Gastrocnemius medialis (tissue), 4 donors: ENCODE data around the gene NOC4L. TPM values are rescaled to one million over a fixed set of nuclear protein-coding genes. Genes with fewer than 3 reads are reported as not detected.
"Not testable (repeated sequence)": the region's sequence is repeated elsewhere in the genome, so short reads cannot be mapped to it uniquely, and the experiment has no call there.

Experiments
- ATAC-seq, 2 donors: fragments of 150-250 bp; one replicate each; pipeline ENCODE4 v1.9.1; 2016
- DNase-seq, 2 donors: peaks; one replicate each; pipeline ENCODE4 v3.0.0-alpha.2; 2019
- H3K27ac ChIP-seq, 4 donors: fragments of 200-600 bp; sonication (generic); 1 replicate in 1 of 4; 2 replicates in 3 of 4; pipeline ENCODE4 v1.5.1; 2016 to 2018; ENCODE audit warnings: mild to moderate bottlenecking in 2 of 4, moderate library complexity in 1 of 4
- H3K27me3 ChIP-seq, 3 donors: fragments of 200-600 bp; sonication (generic) in 2 of 3; 1 replicate in 1 of 3; 2 replicates in 2 of 3; pipeline versions ENCODE4 v1.5.1 to v1.6.0; 2016 to 2019; ENCODE audit warnings: mild to moderate bottlenecking in 1 of 3, moderate library complexity in 1 of 3
- H3K36me3 ChIP-seq, 2 donors: fragments of 200-600 bp; sonication (generic) in 1 of 2; one replicate each; pipeline ENCODE4 v1.5.1; 2017 to 2018
- H3K4me1 ChIP-seq, 2 donors: fragments of 200-600 bp; sonication (generic) in 1 of 2; one replicate each; pipeline ENCODE4 v1.5.1; 2016 to 2017; ENCODE audit warnings: mild to moderate bottlenecking in 2 of 2
- H3K4me3 ChIP-seq, 4 donors: fragments of 200-600 bp; sonication (generic) in 3 of 4; 1 replicate in 1 of 4; 2 replicates in 3 of 4; pipeline ENCODE4 v1.5.1; 2016 to 2019; ENCODE audit warnings: mild to moderate bottlenecking in 2 of 4
- H3K9me3 ChIP-seq, 3 donors: fragments of 200-600 bp; sonication (generic) in 2 of 3; 1 replicate in 1 of 3; 2 replicates in 2 of 3; pipeline ENCODE4 v1.5.1; 2016 to 2019
- CTCF ChIP-seq, 5 experiments: fragments of 450-650 bp in 3 of 5; fragments of 200-600 bp in 2 of 5; sonication (generic) in 2 of 5; IDR thresholded peaks in 4 of 5; conservative IDR thresholded peaks in 1 of 5; 1 replicate in 4 of 5; 2 replicates in 1 of 5; pipeline ENCODE4 v1.5.1; 2016 to 2019; ENCODE audit warnings: antibody characterized with exemption in 5 of 5, mild to moderate bottlenecking in 3 of 5, moderate library complexity in 3 of 5
- POLR2A ChIP-seq, 2 donors: fragments of 450-650 bp; IDR thresholded peaks; one replicate each; pipeline ENCODE4 v1.6.1; 2017; ENCODE audit warnings: antibody characterized with exemption in 2 of 2, mild to moderate bottlenecking in 2 of 2, moderate library complexity in 2 of 2
- in situ Hi-C, 4 donors: fragments of 200-750 bp; cut with MboI; loops; one replicate each; pipeline versions ENCODE4 v1.15.0 to v1.8.0; 2017; ENCODE audit warnings: low sequenced_read_pairs in 4 of 4
- intact Hi-C: fragments of 100-400 bp; cut with DNase I; formaldehyde crosslinking; loops from one replicate; pipeline ENCODE4 v1.15.1; 2023; ENCODE audit warnings: low total_unique reads
- total RNA-seq, 4 donors: library from RNA; depleted of rRNA; stranded (reverse); fragments of >200 nt; gene quantifications; one replicate each; pipeline versions ENCODE4 v1.1.0 to v1.2.3, GENCODE V29; 2016

The NOC4L gene
- total RNA-seq, 4 donors from 2014 or later: 11.1 to 24.0 (median 21.2) TPM

DNA sequence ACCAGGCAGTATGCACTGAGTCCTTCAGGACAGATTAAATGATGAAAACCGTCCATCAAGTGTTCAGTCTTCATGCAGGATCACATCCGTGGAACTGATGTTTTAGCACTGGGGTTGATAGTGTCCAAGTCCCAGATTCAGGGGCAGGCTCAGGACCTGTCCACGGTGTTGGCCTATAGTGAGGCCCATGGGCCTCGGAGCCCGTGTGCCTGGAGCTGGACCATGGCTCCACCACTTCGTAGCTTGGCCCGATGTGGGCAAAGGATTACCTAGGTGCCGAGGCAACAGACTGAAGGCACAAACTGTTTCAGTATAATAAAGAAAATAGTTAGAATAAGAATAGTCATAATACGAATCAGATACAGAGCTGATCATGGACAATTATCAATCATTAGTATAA is 42.0 kb upstream of the NOC4L start:
- peaks cover 7 to 11% of the 10 kb centered on the region in 2 donors for H3K4me1 ChIP-seq
- no peak overlapping the region for H3K27ac ChIP-seq
- H3K36me3 ChIP-seq: no peaks in the 10 kb centered on the region
- DNase-seq: no peak
- ATAC-seq: no peak
- intact Hi-C loops (no loop called here), in situ Hi-C loops (no loop called here)
- no peaks in the 10 kb centered on the region for H3K9me3 ChIP-seq
- no peak overlapping the region for H3K4me3 ChIP-seq
- no peaks in the 10 kb centered on the region for H3K27me3 ChIP-seq
- no peak for TF ChIP-seq POLR2A (IDR thresholded peaks at IDR 0.05)
- TF ChIP-seq CTCF (IDR thresholded peaks at IDR 0.05 in 4 of 5, conservative IDR thresholded peaks at IDR 0.05 in 1 of 5): no peak

DNA sequence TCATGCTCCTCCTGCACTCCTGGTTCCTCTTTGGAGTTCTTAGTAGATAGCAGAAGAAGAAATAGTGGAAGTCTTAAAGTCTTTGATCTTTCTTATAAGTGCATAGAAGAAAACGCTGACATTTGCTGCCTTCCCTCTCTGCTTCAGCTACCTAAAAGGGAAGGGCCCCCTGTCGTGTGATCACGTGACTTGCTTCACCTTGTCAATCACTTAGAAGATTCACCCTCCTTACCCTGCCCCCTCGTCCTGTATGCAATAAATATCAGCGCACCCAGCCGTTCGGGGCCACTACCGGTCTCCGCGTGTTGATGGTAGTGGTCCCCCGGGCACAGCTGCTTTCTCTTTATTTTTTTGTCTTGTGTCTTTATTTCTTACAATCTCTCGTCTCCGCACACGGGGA is 41.2 kb upstream of the NOC4L start:
- in situ Hi-C loops, ATAC-seq: not testable (repeated sequence)
- H3K4me1 ChIP-seq: peaks cover 7 to 11% of the 10 kb centered on the region in 2 donors

DNA sequence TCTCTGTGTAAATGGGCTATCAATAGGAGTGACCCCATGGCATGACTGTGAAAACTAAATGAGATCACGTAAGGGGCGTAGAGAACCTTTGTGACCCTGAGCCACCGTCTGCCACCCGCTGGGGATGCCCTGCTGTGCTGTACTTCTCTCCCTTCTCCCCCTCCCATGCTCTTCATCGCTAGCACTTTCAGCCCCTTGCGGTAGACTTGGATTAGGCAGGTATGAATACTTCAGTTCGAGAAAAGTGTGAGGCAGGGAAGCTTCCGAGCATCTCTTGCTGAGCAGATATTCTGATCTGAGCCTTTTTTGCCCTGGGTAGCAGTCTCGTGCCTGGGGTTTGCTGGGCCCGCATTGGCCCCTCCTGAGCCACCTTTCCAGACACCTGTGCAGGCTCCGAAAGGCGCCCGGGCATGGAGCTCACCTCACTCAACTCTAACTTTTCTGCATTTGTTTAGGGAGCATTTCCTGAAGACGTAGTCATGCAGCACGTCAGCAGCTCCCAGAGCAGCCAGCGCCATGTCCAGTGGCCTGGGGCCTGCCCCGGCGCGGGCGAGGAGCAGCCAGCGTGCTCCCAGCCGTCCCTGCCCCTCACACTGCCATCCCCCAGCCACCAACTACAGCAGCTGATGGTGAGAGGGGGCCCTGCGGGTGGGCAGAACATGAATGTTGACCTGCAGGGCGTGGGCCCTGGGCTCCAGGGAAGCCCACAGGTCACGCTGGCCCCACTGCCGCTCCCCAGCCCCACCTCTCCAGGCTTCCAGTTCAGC is 40.5 kb upstream of the NOC4L start:
- H3K36me3 ChIP-seq: no peaks in the 10 kb centered on the region
- intact Hi-C loops: no loop called here
- no peaks in the 10 kb centered on the region for H3K9me3 ChIP-seq

More for the DNA sequence above, 41.2 kb upstream of the NOC4L start:
- H3K27ac ChIP-seq, intact Hi-C loops, H3K4me3 ChIP-seq, H3K36me3 ChIP-seq, H3K9me3 ChIP-seq, DNase-seq, H3K27me3 ChIP-seq: not testable (repeated sequence)

DNA sequence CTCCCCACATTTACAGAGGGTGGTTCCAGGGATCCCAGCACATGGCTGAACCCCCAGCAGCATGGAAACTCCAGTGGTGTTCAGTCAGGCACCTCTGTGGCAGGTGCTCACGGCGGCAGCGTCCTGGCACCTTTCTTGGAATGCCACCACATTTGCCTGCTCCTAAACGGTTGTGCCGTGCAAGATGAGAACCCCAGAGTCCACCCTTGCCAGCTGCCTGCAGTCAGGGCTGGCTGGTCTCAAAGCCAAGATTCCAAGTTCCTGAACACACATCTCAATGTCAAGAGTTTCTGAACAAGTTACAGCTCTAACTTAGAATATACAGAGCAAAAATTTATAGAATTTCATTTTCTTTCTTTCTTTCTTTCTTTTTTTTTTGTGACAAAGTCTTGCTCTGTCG is 38.8 kb upstream of the NOC4L start:
- intact Hi-C loops: no loop called here
- H3K27ac ChIP-seq: no peak overlapping the region
- H3K4me3 ChIP-seq: no peak overlapping the region
- peaks cover 7 to 11% of the 10 kb centered on the region in 2 donors for H3K4me1 ChIP-seq
- in situ Hi-C loops: no loop called here
- TF ChIP-seq POLR2A (IDR thresholded peaks at IDR 0.05) (no peak), CTCF (IDR thresholded peaks at IDR 0.05 in 4 of 5, conservative IDR thresholded peaks at IDR 0.05 in 1 of 5) (no peak)
- peaks cover 0 to 12% of the 10 kb centered on the region in 2 donors for H3K36me3 ChIP-seq
- ATAC-seq (peak; percentile 42 to 53), DNase-seq (peak in 1 of 2 donors; percentile 39)
- no peaks in the 10 kb centered on the region for H3K9me3 ChIP-seq
- no peaks in the 10 kb centered on the region for H3K27me3 ChIP-seq

More for the DNA sequence above, 40.5 kb upstream of the NOC4L start:
- Histone ChIP-seq H3K27me3 (no peaks in the 10 kb centered on the region), H3K4me1 (peaks cover 7 to 11% of the 10 kb centered on the region in 2 donors), H3K4me3 (no peak overlapping the region), H3K27ac (no peak overlapping the region)
- in situ Hi-C loops: no loop called here
- ATAC-seq: no peak
- TF ChIP-seq POLR2A (IDR thresholded peaks at IDR 0.05) (no peak), CTCF (IDR thresholded peaks at IDR 0.05 in 4 of 5, conservative IDR thresholded peaks at IDR 0.05 in 1 of 5) (no peak)
- DNase-seq: no peak

- Histone ChIP-seq H3K27ac (no peak overlapping the region), H3K9me3 (no peaks in the 10 kb centered on the region), H3K36me3 (peaks cover 0 to 23% of the 10 kb centered on the region in 2 donors), H3K4me1 (peaks cover 7 to 11% of the 10 kb centered on the region in 2 donors), H3K4me3 (no peak overlapping the region), H3K27me3 (no peaks in the 10 kb centered on the region)
- intact Hi-C loops: no loop called here
- in situ Hi-C loops: no loop called here
- ATAC-seq (no peak), DNase-seq (no peak)
- no peak for TF ChIP-seq POLR2A (IDR thresholded peaks at IDR 0.05)
- TF ChIP-seq CTCF (IDR thresholded peaks at IDR 0.05 in 4 of 5, conservative IDR thresholded peaks at IDR 0.05 in 1 of 5): no peak
Measured at GRCh38 chr12:132106921-132107320, 37.3 kb upstream of the NOC4L start.
